Stimulated activated effector memory CD8-positive, alpha-beta T cell treated with anti-CD3 and anti-CD28 coated beads, Interleukin-12 subunit alpha, Interleukin-12 subunit beta, amount 100 ng/mL, for 72 hours (primary cell): ENCODE results near the gene CYP3A4.

Source experiments
- ATAC-seq: fragments of 150-1000 bp; cut with Tn5 transposase; 2 replicates; pipeline ENCODE4 v1.10.0; 2021
- DNase-seq, 2 donors: peaks; one replicate each; pipeline ENCODE4 v3.0.0; 2021 to 2022; ENCODE audit warnings: low spot score in 2 of 2
- H3K27ac Mint-ChIP-seq: one replicate; pipeline ENCODE4 v1.8.0; 2022; ENCODE audit warnings: mild to moderate bottlenecking, mixed read lengths
- H3K36me3 Mint-ChIP-seq: one replicate; pipeline ENCODE4 v1.8.0; 2022; ENCODE audit warnings: mild to moderate bottlenecking, mixed read lengths
- H3K4me1 Mint-ChIP-seq: one replicate; pipeline ENCODE4 v1.8.0; 2022; ENCODE audit warnings: mixed read lengths
- H3K4me3 Mint-ChIP-seq: one replicate; pipeline ENCODE4 v1.8.0; 2022; ENCODE audit warnings: mild to moderate bottlenecking, mixed read lengths
- H3K9me3 Mint-ChIP-seq: one replicate; pipeline ENCODE4 v1.8.0; 2022; ENCODE audit warnings: mixed read lengths

The CYP3A4 gene

DNA sequence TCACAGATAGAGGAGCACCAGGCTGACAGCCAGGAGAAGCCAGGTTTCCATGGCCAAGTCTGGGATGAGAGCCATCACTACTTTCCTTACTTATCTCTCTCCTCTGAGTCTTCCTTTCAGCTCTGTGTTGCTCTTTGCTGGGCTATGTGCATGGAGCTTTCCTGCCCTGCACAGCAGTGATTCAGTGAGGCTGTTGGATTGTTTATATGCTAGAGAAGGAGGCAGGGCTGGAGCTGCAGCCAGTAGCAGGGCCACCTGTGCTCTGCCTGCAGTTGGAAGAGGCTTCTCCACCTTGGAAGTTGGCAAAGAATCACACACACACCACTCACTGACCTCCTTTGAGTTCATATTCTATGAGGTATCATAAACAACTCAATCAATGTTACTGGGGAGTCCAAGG, at the start of gene CYP3A4:
Gene CYP3A4 (minus strand): TSS at position 178 of the 400 bp plus-strand sequence. CDS start 103 bp downstream, at position 75.
- H3K9me3 Mint-ChIP-seq = no peaks in the 10 kb centered on the region
- ATAC-seq (no peak), DNase-seq (no peak)
- H3K27ac Mint-ChIP-seq = no peak within 1 kb of the TSS
- no peaks in the 10 kb centered on the region for H3K36me3 Mint-ChIP-seq
- no peak within 1 kb of the TSS for H3K4me3 Mint-ChIP-seq
- peaks cover 12% of the 10 kb centered on the region for H3K4me1 Mint-ChIP-seq

DNA sequence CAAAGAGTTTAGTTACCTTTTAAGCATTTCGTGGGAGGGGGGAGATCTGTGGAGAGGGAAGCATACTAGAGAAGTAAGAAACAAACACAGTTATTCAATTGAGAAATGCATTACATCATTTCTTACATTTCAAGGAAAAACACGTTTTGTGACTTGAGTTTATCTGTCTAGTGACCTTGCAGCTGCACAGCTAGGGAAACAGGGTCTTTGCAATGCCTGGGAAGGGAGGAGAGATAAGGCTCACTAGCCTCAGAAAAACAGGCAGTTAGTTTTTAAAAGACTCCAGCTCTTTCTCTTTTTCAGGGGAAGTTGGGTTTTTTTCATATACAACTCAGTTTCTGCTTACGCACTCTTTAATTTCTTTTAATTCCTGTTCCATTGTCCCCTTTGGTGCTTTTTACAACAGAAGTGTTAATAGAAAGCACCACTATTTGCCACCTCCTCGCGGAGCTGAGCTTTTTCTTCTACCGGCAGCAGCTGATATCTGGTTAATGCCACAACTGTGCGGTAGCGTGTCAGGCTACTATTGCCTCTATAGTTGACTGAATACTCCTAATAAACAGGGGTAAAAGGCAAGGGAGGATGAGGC, 49.4 kb upstream of the CYP3A4 start:
- no peaks in the 10 kb centered on the region for H3K36me3 Mint-ChIP-seq
- H3K27ac Mint-ChIP-seq = no peak overlapping the region
- no peak for ATAC-seq
- H3K4me3 Mint-ChIP-seq = no peak overlapping the region
- no peak for DNase-seq
- H3K4me1 Mint-ChIP-seq = no peaks in the 10 kb centered on the region
- no peaks in the 10 kb centered on the region for H3K9me3 Mint-ChIP-seq

DNA sequence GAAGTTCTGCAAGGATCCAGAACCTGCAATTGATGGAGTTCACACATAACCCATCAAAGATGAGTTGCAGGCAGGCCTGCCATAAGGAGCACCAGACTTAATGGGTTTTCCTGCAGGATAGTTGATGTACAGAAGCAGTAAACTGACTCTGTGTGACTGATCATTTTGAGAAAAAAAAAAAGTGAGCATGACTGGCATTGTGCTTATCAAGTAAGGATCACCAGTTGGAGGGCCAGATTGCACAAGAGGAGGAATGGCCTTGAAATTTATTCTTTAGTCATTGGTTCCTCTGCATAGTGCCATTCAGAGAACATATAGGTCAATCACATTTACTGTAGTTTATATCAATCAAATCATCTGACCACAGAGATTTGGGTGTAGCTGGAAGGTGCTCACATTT, 47.6 kb upstream of the CYP3A4 start:
- H3K9me3 Mint-ChIP-seq = no peaks in the 10 kb centered on the region
- no peak for DNase-seq
- H3K27ac Mint-ChIP-seq = no peak overlapping the region
- H3K4me3 Mint-ChIP-seq = no peak overlapping the region
- H3K36me3 Mint-ChIP-seq = no peaks in the 10 kb centered on the region
- no peaks in the 10 kb centered on the region for H3K4me1 Mint-ChIP-seq
- no peak for ATAC-seq

DNA sequence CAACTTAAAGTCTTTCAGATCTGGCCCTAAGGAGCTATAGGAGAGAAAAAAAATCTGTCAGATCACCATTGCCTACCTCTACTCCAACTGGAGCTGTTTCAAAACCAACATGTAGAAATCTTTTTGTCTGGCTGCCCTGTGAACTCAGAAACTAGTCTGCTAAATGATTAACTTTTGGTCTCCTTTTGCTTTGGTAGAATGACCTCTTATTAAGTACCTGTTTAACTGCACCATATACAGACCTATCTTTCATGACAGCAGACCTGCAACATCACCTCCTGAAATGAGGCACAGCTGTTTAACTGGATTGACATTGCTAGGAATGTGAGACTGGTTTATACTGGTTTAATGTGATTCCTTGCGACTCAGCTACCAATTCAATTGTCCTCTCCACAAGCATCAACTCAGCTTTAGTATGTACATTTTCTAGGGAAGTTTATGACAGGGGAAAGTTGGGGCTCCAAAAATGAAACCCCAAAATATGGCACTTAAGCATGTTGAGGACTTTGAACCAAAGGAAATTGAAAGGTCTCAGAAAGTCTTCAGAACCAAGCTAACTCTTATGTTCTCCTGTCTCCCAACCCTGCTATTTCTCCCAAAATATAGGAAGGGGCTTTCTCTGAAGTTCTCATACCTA, 45.7 kb upstream of the CYP3A4 start:
- no peaks in the 10 kb centered on the region for H3K4me1 Mint-ChIP-seq
- DNase-seq (no peak), ATAC-seq (no peak)
- H3K9me3 Mint-ChIP-seq = no peaks in the 10 kb centered on the region
- no peak overlapping the region for H3K27ac Mint-ChIP-seq
- H3K4me3 Mint-ChIP-seq = no peak overlapping the region
- H3K36me3 Mint-ChIP-seq = no peaks in the 10 kb centered on the region

DNA sequence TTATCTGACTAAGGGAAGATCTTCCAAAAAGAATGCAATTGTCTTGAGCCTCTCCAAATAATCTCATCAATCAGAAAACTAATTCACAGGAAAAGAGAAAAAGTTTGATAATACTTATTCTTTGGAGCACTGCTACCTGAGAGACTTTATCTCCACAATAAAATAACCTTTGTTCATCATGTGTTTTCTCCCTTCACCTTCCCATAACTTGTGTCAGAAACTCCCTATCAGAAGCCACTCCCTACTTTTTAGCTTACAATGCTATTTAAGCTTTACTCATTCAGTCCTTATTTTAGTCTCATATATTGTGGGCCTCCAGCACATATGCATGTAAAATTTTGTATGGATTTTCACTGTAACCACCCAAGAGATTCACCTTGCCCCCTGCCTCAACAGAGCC, 44.8 kb upstream of the CYP3A4 start:
- ATAC-seq (no peak), DNase-seq (no peak)
- H3K4me3 Mint-ChIP-seq = no peak overlapping the region
- H3K9me3 Mint-ChIP-seq = no peaks in the 10 kb centered on the region
- no peak overlapping the region for H3K27ac Mint-ChIP-seq
- no peaks in the 10 kb centered on the region for H3K4me1 Mint-ChIP-seq
- H3K36me3 Mint-ChIP-seq = no peaks in the 10 kb centered on the region

DNA sequence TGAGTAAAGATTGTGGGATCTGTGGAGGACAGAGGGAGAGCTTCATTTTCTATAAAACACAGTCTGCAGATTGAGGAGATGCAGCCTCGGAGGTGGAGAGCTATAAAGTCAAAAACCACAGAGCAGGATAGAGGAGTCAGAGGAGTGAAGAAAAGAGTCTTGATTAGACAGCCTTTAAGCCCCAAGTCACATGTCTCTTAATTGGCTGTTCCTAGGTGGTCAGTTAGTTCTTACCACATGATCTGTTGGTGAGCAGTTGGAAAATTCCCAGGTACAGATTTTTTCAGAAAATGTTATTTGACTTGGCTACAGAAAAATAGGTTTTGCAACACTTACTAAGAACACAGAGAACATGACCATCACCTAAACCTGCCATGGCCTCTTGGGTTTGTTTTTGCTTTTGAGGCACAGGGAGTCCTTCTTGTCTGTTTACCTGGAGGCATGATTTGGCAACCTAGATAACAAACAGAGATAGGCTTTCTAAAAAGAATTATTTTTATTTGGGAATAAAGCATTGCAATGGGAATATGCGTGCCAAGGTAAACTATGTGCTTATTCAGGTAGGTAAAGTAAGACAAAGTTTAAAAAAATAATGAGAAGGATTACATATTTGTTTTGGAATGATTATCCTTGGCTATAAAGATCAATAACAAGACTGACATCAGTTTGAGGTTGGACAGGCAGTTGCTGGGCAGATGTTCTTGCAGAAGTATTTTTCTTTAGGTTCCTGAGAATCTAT, 43.2 kb upstream of the CYP3A4 start:
- H3K9me3 Mint-ChIP-seq = no peaks in the 10 kb centered on the region
- no peaks in the 10 kb centered on the region for H3K36me3 Mint-ChIP-seq
- no peaks in the 10 kb centered on the region for H3K4me1 Mint-ChIP-seq
- ATAC-seq = no peak
- no peak for DNase-seq
- no peak overlapping the region for H3K27ac Mint-ChIP-seq
- no peak overlapping the region for H3K4me3 Mint-ChIP-seq

DNA sequence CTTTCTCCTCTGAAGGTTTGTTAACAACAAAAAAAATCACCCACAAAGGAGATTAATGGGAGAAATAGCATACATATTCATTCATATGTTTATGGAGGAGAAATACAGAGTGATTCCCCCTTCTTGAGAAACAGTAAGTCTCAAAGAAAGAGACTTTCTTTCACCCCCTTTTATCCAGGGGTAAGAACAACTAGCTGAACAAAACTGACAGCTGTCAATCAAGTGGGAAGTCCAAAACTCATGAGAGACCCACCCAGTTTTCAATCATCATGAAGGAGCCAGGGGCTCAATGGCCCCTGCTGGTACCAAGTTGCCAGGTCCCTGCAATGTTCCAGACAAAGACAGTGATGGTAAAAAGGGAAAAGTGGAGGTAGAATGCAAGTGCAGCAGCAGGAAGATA, 41.9 kb upstream of the CYP3A4 start:
- Mint-ChIP-seq H3K9me3 (no peaks in the 10 kb centered on the region), H3K36me3 (no peaks in the 10 kb centered on the region), H3K4me1 (no peaks in the 10 kb centered on the region), H3K27ac (no peak overlapping the region), H3K4me3 (no peak overlapping the region)
- DNase-seq (no peak), ATAC-seq (no peak)

DNA sequence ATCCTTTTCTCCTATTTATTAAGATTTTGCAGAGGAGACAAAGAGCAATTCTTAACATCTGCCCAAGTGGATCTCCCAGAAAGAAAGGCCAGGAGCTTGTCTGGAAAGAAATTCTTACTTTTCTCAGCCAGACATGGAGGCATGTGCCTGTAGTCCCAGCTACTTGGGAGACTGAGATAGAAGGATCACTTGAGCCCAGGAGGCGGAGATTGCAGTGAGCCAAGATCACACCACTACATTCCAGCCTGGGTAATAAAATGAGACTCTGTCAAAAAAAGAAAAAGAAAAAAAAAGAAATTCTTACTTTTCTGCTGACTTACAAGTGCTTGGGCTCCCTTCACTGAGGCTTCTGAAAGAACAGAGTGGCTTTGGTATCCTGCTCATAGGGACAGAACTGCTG, 41.5 kb upstream of the CYP3A4 start:
- no peak overlapping the region for H3K4me3 Mint-ChIP-seq
- no peaks in the 10 kb centered on the region for H3K4me1 Mint-ChIP-seq
- H3K9me3 Mint-ChIP-seq = no peaks in the 10 kb centered on the region
- no peak for DNase-seq
- ATAC-seq = no peak
- no peaks in the 10 kb centered on the region for H3K36me3 Mint-ChIP-seq
- no peak overlapping the region for H3K27ac Mint-ChIP-seq

DNA sequence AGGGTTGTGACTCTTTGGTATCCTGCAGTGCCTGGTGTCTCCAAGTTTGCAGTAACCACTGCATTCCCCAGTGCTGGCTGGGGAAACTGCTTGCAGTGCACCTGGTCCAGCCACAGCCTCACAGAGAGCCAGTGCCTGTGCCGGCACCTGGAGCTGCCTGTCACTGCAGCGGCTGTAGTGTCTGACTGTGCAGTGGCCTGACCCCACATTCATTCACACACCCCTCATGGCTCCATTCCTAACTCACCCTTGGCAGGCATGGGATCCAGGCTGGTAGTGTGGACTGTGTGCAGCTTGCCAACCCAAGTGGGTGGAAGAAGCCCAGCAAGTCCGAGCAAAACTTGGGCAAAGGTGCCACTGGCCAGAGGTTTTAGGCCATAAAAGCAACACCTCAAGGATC, 40.1 kb upstream of the CYP3A4 start:
- no peak for ATAC-seq
- no peak overlapping the region for H3K27ac Mint-ChIP-seq
- no peaks in the 10 kb centered on the region for H3K4me1 Mint-ChIP-seq
- no peaks in the 10 kb centered on the region for H3K36me3 Mint-ChIP-seq
- no peak for DNase-seq
- H3K9me3 Mint-ChIP-seq = no peaks in the 10 kb centered on the region
- H3K4me3 Mint-ChIP-seq = no peak overlapping the region

DNA sequence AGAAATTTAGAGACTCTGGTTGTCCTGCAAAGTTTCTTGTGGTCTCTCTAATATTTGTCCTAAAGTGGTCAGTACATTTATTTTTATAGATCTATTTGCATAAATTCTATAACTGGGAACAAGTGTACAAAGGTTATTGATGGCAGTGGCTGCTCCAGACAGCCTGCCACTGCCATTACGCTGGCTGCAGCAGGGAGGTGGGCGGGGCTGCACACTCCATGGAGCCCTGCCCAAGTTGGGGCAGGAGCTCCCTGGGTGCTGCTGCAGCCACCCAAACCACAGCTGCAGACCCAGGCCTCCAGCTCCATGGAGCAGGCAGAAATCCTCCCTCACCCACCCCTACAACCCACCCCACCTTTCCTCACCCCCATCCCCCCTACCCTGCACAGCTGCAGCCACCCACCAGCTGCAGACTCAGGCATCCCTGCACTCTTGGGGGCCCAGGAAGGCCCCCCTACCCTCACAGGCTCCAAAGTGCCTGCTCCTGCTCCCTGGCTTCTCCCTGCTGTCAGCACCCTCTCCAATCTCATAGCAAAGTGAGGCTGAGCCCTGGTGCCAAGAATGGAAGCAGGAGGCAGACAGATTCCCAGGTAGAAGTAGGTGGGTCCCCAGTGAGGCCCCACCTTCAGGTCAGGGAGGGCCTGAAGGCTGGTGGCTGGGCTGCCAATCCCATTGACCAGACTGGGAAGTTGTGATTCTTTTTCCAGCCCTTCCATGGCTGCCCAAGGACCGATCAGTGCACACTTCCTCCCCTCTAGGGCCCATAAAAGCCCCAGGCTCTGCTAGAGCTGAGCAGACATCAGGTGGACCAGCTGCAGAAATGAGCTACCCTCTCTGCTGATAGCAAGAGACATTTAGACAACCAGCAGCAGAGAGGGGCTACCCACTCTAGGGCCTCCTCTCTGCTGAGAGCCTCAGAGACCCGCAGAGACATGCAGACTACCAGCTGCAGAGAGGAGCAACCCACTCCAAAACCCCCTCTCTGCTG, 39.0 kb upstream of the CYP3A4 start:
- H3K27ac Mint-ChIP-seq = no peak overlapping the region
- ATAC-seq = no peak
- H3K9me3 Mint-ChIP-seq = no peaks in the 10 kb centered on the region
- no peaks in the 10 kb centered on the region for H3K36me3 Mint-ChIP-seq
- H3K4me1 Mint-ChIP-seq = no peaks in the 10 kb centered on the region
- no peak for DNase-seq
- no peak overlapping the region for H3K4me3 Mint-ChIP-seq

DNA sequence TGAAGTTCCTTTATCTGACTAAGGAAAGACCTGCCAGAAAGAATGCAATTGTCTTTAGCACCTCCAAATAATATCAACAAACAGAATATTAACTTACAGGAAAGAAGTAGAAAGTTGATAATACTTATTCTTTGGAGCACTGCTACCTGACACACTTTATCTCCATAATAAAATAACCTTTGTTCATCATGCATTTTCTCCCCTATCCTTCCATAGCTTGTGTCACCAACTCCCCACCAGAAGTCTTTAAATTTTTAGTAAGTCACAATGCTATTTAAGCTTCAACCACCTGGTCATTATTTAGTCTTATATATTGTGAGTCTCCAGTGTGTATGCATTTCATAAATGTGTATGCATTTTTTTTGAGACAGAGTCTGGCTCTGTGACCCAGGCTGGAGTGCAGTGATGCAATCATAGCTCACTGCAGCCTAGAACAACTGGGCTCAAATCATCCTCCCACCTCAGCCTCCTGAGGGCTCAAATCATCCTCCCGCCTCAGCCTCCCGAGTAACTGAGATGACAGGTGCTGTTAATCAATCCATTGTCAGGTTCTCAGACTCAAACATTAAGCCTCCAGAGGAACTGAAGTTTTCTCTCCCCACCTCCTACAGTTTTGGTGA, 36.5 kb upstream of the CYP3A4 start:
- Mint-ChIP-seq H3K36me3 (no peaks in the 10 kb centered on the region), H3K9me3 (no peaks in the 10 kb centered on the region), H3K4me3 (no peak overlapping the region), H3K4me1 (no peaks in the 10 kb centered on the region), H3K27ac (no peak overlapping the region)
- DNase-seq = no peak
- no peak for ATAC-seq

DNA sequence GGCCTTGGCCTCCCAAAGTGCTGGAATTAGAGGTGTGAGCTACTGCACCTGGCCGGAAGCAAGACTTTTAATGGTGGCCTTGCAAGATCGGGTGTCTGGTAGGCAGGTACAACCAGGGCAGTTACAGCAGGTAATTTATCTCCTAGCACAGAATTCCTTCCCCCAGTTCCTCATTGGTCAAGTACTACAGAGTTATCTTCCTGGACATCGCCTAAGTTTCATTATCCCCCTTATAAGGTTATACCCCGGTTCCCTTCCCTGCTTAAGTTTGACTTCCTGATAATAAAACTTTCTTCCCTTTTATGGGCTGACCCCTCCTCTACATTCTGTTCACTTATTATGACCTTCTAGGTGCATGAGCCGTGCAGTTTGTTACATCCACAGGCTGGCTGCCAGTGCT, 24.8 kb upstream of the CYP3A4 start:
- no peak overlapping the region for H3K27ac Mint-ChIP-seq
- no peak overlapping the region for H3K4me3 Mint-ChIP-seq
- no peak for ATAC-seq
- DNase-seq = no peak
- no peaks in the 10 kb centered on the region for H3K9me3 Mint-ChIP-seq
- H3K4me1 Mint-ChIP-seq = no peaks in the 10 kb centered on the region
- H3K36me3 Mint-ChIP-seq = no peaks in the 10 kb centered on the region

DNA sequence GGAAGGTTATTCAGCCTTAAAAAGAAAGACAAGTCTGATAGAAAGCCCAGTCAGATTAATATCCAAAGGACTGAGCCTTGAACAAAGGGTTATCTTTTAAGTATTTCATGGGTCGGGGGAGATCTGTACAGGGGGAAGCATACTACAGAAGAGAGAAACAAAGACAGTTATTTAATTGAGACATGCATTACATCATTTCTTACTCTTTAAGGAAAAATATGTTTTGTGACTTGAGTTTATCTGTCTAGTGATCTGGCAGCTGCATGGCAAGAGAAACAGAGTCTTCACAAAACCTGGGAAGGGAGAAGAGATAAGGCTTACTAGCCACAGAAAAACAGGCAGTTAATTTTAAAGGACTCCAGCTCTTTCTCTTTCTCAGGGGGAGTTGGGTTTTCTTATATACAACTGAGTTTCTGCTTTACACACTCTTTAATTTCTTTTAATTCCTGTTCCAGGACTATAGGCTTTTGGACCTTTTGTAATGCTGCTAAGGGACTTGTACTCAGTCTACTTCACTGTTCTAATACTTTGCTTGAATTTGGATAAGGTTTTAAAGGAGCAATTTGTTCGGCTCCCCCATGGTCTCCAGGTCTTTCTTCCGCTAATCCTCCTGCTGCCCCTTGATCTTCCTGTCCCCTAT, 23.0 kb upstream of the CYP3A4 start:
- no peak overlapping the region for H3K27ac Mint-ChIP-seq
- no peaks in the 10 kb centered on the region for H3K4me1 Mint-ChIP-seq
- ATAC-seq = no peak
- H3K9me3 Mint-ChIP-seq = no peaks in the 10 kb centered on the region
- H3K36me3 Mint-ChIP-seq = no peaks in the 10 kb centered on the region
- no peak for DNase-seq
- no peak overlapping the region for H3K4me3 Mint-ChIP-seq

DNA sequence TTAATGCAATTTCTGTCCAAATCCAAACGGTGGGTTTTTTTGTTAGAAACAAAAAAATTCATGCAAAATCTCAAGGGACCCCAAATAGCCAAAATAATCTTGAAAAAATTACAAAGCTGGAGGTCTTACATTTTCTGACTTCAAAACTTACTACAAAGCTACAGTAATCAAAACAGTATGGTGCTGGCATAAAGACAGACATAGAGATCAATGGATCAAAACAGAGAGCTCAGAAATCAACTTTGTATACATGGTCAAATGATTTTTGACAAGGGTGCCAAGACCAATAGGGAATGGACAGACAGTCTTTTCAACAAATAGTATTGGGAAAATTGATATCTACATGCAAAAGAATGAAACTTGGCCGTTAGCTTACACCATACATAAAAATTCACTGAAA, 21.7 kb upstream of the CYP3A4 start:
- no peak for DNase-seq
- no peaks in the 10 kb centered on the region for H3K9me3 Mint-ChIP-seq
- no peak overlapping the region for H3K27ac Mint-ChIP-seq
- H3K4me1 Mint-ChIP-seq = no peaks in the 10 kb centered on the region
- H3K36me3 Mint-ChIP-seq = no peaks in the 10 kb centered on the region
- no peak overlapping the region for H3K4me3 Mint-ChIP-seq
- ATAC-seq = no peak
